Panc1 (cell line): ENCODE measurements around the gene COL6A3.

Experiments used
- POLR2AphosphoS5 ChIP-seq: IDR thresholded peaks from 2 replicates; pipeline ENCODE4 v1.6.1; 2012; ENCODE audit warnings: mild to moderate bottlenecking, low read depth, low read length, moderate library complexity
- TF ChIP-seq, protein P1 (sequence below): fragments of 450-650 bp; IDR thresholded peaks from 2 replicates; pipeline ENCODE4 v1.5.1; 2017; ENCODE audit warnings: mild to moderate bottlenecking

DNA sequence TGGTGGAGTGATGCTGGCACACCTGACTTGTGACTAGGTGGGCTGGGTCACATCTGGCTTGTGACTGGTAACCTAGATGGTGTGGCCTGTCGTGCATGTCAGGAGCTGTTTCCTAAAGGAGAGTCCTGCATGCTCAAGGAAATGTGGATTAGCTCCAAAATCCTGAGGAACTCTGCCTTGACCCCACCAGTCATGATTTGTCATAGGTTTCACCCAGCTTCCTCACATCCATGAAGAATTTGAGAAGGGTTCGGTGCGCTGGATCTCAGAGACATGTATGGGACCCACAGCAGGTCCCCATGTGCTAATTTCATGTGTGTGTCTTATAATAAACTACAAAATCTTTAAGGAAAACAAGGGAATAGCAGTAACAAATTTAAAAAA is 107.2 kb downstream of the COL6A3 start:
- TF ChIP-seq, protein P1, sequence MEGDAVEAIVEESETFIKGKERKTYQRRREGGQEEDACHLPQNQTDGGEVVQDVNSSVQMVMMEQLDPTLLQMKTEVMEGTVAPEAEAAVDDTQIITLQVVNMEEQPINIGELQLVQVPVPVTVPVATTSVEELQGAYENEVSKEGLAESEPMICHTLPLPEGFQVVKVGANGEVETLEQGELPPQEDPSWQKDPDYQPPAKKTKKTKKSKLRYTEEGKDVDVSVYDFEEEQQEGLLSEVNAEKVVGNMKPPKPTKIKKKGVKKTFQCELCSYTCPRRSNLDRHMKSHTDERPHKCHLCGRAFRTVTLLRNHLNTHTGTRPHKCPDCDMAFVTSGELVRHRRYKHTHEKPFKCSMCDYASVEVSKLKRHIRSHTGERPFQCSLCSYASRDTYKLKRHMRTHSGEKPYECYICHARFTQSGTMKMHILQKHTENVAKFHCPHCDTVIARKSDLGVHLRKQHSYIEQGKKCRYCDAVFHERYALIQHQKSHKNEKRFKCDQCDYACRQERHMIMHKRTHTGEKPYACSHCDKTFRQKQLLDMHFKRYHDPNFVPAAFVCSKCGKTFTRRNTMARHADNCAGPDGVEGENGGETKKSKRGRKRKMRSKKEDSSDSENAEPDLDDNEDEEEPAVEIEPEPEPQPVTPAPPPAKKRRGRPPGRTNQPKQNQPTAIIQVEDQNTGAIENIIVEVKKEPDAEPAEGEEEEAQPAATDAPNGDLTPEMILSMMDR: no peak
- no peak for TF ChIP-seq POLR2AphosphoS5
